H1 (cell line): ENCODE data around the gene TMEM35B. TPM values are rescaled to one million over a fixed set of nuclear protein-coding genes. Genes with fewer than 3 reads are reported as not detected.

ENCODE experiments used
- CEBPB ChIP-seq: IDR thresholded peaks from 2 replicates; pipeline ENCODE4 v1.6.1; 2012; ENCODE audit warnings: low read depth, low read length
- CHD7 ChIP-seq: fragments of 300-600 bp; sonication (generic); IDR thresholded peaks from 2 replicates; pipeline ENCODE4 v1.7.1; 2012; ENCODE audit warnings: low read length, moderate library complexity, mild to moderate bottlenecking, inconsistent platforms; ENCODE audit not compliant: insufficient replicate concordance
- RXRA ChIP-seq: IDR thresholded peaks from 2 replicates; pipeline ENCODE4 v1.6.1; 2011; ENCODE audit warnings: low read depth, mild to moderate bottlenecking, low read length, moderate library complexity; ENCODE audit not compliant: insufficient read depth
- polyA plus RNA-seq, 7 experiments: library from polyadenylated mRNA; depleted of rRNA in 3 of 7; stranded (reverse) in 5 of 7; unstranded in 2 of 7; fragments of >200 nt in 5 of 7; fragments of 200-250 nt in 2 of 7; gene quantifications; 1 replicate in 5 of 7; 2 replicates in 1 of 7; 4 replicates in 1 of 7; pipeline versions ENCODE4 v1.2.1 to v1.2.3, GENCODE V29; 2011 to 2013; ENCODE audit warnings: missing spikeins in 2 of 7, mixed read lengths in 2 of 7
- total RNA-seq: library from RNA; stranded (reverse); fragmentation: NEBNext Ultra II Directional; extraction: Animal tissue kit (Norgen Biotek cat#: 25700); gene quantifications from 2 replicates; pipeline ENCODE4 v1.2.1, GENCODE V29; 2021

TMEM35B gene
- total and polyA plus RNA-seq, 2 of the 8 experiments (the other 6 are each of a cell fraction or from before 2014, with no cell fraction given), result 10.2 to 31.1 TPM

GRCh38 chr1:34975771-34976170, 9.4 kb downstream of the TMEM35B start (continued):
- TF ChIP-seq CHD7, result no peak
- TF ChIP-seq CEBPB, result no peak
- no peak for TF ChIP-seq RXRA
